GM06990 (cell line): Measurements from ENCODE around the gene PRELID1.

Experiments used
- DNase-seq: peaks from one replicate; pipeline ENCODE4 v3.0.0-alpha.2; 2011; ENCODE audit not compliant: insufficient read length; ENCODE audit errors: extremely low read depth
- H3K27me3 ChIP-seq: replicated peaks from 2 replicates; pipeline ENCODE4 v1.6.0; 2011; ENCODE audit warnings: low read length; ENCODE audit not compliant: control insufficient read depth, insufficient read depth
- H3K36me3 ChIP-seq: 2 replicates; pipeline ENCODE4 v1.5.1; 2011; ENCODE audit warnings: low read length; ENCODE audit not compliant: control insufficient read depth, insufficient read depth
- H3K4me3 ChIP-seq: replicated peaks from 2 replicates; pipeline ENCODE4 v1.5.1; 2011; ENCODE audit warnings: low read depth, mild to moderate bottlenecking, control low read depth, low read length
- TF ChIP-seq, protein P1 (sequence below): IDR thresholded peaks from 2 replicates; pipeline ENCODE4 v1.5.1; 2011; ENCODE audit warnings: low read length, control low read depth, mild to moderate bottlenecking, inconsistent platforms; ENCODE audit not compliant: insufficient read depth, poor library complexity, severe bottlenecking

Gene PRELID1

DNA sequence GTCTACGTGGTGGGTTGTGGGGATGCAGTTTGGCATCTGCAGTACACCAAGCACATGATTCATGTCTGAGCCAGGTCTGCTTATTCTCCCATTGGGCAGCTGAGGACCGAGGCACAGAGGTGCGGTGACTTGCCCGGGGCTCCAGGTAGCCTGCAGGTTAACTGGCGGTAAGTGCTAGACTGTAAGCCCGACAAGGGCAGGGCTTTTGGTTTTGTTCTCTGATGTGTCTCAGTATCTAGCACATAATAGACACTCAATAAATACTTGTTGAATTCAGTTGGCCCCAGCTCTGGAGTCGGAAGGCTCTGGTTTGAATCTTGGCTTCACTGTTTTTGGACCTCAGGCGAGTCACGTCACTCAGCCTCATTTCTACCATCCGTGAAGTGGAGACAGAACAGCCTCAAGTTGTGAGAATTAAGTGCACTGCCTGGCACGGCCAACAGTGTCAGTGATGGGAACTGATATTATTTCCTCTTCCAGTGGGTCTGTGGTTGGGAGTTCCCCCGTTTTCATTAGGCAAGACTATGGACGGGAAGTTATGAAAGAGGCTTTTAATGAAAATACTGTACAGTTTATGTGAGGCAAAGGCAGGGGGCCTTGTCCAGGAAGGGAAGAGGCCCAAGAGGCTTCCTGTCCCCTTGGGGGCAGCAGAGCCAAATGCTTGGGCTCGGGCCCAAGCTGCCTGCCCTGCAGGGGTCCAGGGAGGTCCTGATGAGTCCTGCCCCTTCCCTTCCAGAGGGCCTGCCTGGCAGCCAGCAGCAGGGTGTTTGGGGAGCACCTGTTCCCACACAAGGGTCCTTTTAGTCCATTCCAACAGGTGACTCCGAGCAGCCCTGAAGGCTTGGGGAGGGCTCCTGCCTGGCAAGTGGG is 3.3 kb downstream of the PRELID1 start:
- no peak for DNase-seq
- Histone ChIP-seq H3K36me3 (peaks cover 12% of the 10 kb centered on the region), H3K27me3 (no peaks in the 10 kb centered on the region), H3K4me3 (no peak overlapping the region)
- TF ChIP-seq, protein P1, sequence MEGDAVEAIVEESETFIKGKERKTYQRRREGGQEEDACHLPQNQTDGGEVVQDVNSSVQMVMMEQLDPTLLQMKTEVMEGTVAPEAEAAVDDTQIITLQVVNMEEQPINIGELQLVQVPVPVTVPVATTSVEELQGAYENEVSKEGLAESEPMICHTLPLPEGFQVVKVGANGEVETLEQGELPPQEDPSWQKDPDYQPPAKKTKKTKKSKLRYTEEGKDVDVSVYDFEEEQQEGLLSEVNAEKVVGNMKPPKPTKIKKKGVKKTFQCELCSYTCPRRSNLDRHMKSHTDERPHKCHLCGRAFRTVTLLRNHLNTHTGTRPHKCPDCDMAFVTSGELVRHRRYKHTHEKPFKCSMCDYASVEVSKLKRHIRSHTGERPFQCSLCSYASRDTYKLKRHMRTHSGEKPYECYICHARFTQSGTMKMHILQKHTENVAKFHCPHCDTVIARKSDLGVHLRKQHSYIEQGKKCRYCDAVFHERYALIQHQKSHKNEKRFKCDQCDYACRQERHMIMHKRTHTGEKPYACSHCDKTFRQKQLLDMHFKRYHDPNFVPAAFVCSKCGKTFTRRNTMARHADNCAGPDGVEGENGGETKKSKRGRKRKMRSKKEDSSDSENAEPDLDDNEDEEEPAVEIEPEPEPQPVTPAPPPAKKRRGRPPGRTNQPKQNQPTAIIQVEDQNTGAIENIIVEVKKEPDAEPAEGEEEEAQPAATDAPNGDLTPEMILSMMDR = peak; percentile 24

DNA sequence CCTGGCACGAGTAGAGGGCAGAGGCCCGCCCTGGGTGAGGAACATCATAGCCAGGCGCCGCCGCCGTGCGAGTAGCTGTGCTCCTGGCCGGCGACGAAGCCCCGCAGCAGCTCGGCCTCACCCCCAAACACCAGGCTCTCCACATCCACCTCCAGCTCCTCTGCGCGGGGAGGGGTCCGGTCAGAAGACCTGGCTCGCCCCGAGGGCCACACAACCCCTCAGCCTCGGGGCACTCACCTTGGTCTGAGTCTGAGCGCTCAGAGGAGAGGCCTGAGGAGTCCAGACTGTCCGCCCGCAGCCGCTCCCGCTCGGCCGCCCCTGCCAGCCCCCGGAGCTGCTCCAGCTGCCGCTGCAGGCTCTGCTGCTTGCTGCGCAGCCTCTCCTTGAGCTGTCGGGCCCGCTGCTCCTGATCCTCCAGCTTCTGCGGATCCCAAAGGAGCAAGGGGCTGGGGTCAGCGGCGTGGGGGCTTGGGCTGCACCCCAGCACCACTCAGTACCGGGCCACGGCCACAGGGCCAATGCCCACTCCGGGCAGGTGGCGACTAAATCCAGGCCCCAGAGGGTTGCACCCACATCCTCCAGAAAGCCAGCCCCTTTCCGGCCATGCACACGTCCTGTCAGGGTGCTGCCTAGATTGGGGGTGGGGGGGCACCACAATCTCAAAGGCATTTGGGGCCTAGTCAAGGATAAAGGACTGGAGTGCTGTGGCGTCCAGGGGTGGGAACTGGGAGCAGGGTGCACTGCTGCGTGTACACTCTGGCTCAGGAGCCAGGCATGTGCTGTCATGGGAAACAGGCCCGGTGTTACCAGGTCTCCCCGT is 4.2 kb downstream of the PRELID1 start:
- TF ChIP-seq, protein P1 = no peak
- Histone ChIP-seq H3K36me3 (peaks cover 12% of the 10 kb centered on the region), H3K4me3 (no peak overlapping the region), H3K27me3 (no peaks in the 10 kb centered on the region)
- DNase-seq = no peak

DNA sequence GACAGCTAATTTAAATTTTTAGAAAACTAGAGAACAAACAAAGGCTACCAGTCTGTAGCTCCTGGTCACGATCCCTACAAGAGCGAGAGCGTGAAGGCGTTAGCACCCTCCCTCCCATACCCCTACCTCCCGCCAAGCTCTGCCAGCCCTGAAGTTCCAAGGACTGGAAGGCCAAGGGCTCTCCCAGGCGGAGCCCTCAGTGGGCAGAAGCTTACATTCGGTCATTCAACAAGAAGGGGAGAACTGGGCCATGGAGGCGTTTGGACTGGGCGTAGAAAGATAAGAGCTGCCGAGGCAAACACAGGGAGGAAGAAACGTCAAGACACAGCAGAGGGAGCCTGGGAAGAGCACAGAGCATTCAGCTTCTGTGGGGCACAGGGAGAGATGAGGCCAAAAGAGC is 5.1 kb downstream of the PRELID1 start:
- DNase-seq = no peak
- Histone ChIP-seq H3K4me3 (no peak overlapping the region), H3K36me3 (peaks cover 12% of the 10 kb centered on the region), H3K27me3 (no peaks in the 10 kb centered on the region)
- TF ChIP-seq, protein P1 = no peak

DNA sequence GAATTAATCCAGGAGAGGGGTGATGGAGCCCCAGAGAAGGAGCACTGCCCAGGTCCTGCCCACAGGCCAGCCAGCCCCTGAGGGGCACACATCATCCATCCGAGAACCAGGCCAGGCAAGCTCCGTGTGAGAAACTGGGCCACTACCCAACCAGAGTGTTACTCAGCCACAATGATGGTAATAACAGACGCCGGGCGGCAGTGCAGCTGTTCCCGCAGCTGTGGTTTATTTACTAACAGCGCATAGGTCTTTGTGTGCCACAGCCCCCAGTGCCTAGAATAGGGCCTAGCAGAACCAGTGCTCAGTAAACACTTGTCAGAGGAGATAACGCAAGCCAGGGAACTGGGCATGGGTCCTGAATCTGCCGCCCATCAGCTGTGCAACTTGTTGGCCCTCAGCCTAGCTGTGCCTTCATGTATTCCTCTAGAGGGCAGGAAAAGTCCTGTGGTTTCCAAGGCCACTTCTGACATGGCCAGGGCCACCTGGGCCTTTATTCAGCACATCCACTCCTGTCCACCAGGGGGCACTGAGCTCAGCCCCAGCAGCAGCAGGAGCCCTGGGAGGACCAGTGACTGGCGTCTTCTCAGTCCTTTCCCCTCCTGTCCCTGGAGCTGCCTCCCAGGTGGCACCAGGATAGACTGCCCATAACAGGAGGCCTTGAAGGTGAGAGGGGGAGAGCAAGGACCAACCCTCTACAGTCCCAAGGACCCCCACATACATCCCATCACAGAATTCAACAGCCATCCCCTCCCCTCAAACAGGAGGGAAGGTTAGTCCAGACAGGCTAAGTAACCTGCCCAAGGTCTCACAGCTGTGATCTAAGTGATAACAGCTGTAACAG is 6.0 kb downstream of the PRELID1 start:
- Histone ChIP-seq H3K36me3 (peaks cover 12% of the 10 kb centered on the region), H3K27me3 (no peaks in the 10 kb centered on the region), H3K4me3 (no peak overlapping the region)
- peak; percentile 72 for DNase-seq
- TF ChIP-seq, protein P1 = peak; percentile 95

DNA sequence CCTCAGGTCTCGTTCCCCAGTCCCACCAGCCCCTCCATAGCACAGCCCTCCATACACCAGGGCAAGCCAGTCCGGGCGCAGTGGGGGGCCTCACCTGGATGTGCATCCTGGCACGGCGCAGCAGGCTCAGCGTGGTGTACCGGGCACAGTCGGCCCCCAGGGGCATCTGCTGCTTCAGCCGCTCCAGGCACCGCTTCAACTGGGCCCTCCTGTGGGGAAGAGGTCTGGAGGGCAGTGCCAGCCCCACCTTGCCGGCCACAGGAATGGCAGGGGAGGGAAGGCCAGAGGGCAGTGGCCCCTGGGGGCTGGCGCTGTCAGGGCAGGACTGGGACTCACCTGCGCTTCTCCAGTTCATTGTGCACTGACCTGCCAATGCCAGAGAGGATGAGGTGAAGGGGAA is 6.7 kb downstream of the PRELID1 start:
- TF ChIP-seq, protein P1 = no peak
- Histone ChIP-seq H3K4me3 (no peak overlapping the region; the same call in 1 of the 2 replicates), H3K36me3 (peaks cover 12% of the 10 kb centered on the region), H3K27me3 (no peaks in the 10 kb centered on the region)
- DNase-seq = no peak
